GM12872 (cell line): ENCODE data around the gene MPPE1.

Experiments
- CTCF ChIP-seq: IDR thresholded peaks from 3 replicates; pipeline ENCODE4 v1.5.1; 2011; ENCODE audit warnings: low read depth, mild to moderate bottlenecking, low read length, moderate library complexity; ENCODE audit not compliant: insufficient read depth

Gene MPPE1

DNA sequence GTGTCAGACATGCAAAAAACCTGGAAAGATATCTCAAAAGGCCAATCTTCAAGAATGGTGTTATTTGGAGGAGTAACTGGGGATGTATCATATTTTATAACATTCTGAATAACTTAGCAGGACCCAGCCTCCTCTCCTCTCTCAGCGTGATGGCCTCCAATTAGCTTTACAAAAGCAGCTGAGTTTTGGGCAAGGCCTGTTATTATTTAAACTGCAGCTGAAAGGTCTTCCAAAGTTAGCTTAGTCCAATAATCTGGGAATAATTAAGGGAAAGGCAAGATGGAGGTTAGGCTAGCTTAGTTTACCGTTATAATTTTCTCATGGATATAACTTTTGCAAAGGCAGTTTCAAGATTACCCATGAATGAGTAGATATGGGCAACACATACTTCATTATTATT is 32.8 kb upstream of the MPPE1 start:
- TF ChIP-seq CTCF, result no peak

DNA sequence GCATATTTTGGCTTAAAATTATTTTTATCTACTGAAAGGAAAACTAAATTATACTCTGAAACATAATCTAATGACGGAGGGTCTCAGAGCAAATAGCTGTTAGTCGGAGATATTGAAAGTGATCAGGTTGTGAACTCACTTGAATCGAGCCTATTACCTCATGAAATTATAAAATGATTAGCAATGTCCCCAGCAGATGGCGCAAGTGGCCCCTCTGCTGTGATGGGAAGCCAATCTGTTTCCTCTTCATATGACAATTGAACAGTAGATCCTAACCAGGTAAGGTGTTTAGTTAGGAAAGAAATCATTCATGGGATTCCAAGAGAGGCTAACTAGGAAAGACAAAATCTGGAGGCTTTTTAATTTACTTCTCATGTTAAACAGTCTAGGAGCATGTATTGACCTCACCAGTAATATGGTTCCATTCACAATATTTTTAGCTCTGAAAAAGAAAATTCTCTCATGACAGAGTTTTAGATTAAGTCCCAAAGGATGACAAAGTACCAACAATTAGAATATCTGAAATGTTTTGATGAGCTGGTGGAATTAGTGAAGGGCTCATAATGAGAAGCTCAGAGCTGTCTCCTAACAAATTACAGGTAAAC is 29.9 kb upstream of the MPPE1 start:
- TF ChIP-seq CTCF, result peak; percentile 67

DNA sequence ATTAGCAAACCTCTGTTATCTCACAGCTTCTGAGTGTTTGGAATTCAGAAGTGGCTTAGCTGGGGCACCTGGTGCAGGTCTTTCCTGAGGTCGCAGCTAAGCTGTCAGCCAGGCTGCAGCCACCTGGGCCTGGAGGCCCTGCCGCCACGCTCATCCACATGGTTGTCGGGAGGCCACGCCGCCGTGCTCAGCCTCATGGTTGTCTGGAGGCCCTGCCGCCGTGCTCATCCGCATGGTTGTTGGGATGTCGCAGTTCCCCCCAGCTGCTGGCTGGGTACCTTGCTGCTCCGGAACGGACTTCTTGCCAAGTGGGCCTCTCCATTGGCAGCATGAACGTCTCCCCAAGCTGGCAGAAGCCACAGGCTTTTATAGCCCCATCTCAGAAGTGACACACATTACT is 24.3 kb upstream of the MPPE1 start:
- TF ChIP-seq CTCF, result no peak

DNA sequence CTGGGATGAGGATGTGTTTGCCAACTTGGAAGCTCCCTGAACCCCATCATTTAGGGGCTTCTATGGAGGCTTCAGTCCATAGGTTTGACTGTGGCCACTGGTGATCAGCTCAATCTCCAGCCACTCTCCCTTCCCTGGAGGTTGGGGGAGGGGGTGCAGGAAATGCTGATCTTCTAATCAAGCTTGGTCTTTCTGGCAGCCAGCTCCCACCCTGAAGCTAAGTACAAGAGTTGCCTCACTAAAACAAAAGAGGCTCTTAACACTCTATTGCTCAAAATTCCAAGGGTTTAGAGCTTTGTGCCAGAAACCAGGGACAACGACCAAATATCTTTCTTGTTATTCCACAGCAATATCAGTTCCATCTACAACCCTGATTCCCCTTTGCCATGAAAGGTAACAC is 19.4 kb upstream of the MPPE1 start:
- TF ChIP-seq CTCF, result no peak

GRCh38 chr18:11925800-11926481 is 17.8 kb upstream of the MPPE1 start:
- TF ChIP-seq CTCF, result no peak

DNA sequence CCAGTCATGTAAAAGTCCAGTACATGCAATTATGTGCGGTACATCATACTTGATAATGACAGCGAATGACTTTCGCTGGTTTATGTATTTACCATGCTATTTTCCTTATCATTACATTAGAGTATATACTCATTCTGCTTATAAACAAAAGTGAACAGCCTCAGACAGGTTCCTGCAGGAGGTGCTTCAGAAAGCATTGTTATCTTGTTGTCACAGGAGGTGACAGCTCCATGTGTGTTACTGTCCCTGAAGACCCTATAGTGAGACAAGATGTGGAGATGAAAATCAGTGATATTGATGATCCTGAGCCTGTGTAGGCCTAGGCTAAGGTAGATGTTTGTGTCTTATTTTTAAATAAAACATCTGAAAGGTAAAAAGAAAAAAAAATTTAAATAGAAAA is 15.3 kb upstream of the MPPE1 start:
- TF ChIP-seq CTCF, result no peak

DNA sequence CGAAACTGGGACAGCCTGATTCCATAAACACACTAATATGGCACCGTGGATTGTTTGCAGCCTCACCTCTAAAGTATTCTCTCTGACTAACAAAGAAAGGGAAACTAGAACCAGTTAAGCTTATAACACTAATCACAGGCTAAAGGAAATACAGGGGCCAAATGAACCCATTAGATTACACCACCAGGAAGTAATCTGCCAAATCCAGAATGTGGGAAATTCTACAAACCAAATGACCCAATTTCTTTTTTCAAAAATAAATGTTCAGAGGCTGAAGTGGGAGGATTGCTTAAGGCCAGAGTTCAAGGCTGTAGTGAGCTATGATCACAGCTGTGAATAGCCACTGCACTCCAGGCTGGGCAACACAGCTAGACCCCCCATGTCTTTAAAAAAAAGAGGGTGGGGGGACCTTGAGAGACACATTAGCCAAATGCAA is 1.5 kb upstream of the MPPE1 start:
- no peak for TF ChIP-seq CTCF
